Neural progenitor cell (in vitro differentiated cells): Measurements from ENCODE around the gene GNB4. TPM values are rescaled to one million over a fixed set of nuclear protein-coding genes. Genes with fewer than 3 reads are reported as not detected.

Experiments
- DNase-seq: peaks from one replicate; pipeline ENCODE4 v3.0.0-alpha.2; 2016; ENCODE audit warnings: low spot score
- H2AFZ ChIP-seq: fragments of 200-600 bp; sonication (generic); replicated peaks from 2 replicates; pipeline ENCODE4 v1.6.1; 2016; ENCODE audit warnings: antibody characterized with exemption
- H3F3A ChIP-seq: fragments of 200-600 bp; sonication (generic); 2 replicates; pipeline ENCODE4 v1.6.1; 2016; ENCODE audit warnings: antibody characterized with exemption, low read depth
- H3K27ac ChIP-seq: fragments of 200-600 bp; sonication (generic); 2 replicates; pipeline ENCODE4 v1.5.1; 2016; ENCODE audit warnings: mild to moderate bottlenecking
- H3K27me3 ChIP-seq: fragments of 200-600 bp; sonication (generic); 2 replicates; pipeline ENCODE4 v1.6.1; 2016; ENCODE audit warnings: mild to moderate bottlenecking, moderate library complexity
- H3K36me3 ChIP-seq: fragments of 200-600 bp; sonication (generic); 2 replicates; pipeline ENCODE4 v1.5.1; 2016
- H3K4me1 ChIP-seq: fragments of 200-600 bp; sonication (generic); 2 replicates; pipeline ENCODE4 v1.6.1; 2016; ENCODE audit warnings: mixed run types
- H3K4me2 ChIP-seq: fragments of 200-600 bp; sonication (generic); 2 replicates; pipeline ENCODE4 v1.6.1; 2016
- H3K4me3 ChIP-seq: fragments of 200-600 bp; sonication (generic); 2 replicates; pipeline ENCODE4 v1.5.1; 2016
- H3K79me2 ChIP-seq: fragments of 200-600 bp; sonication (generic); 2 replicates; pipeline ENCODE4 v1.6.1; 2016; ENCODE audit warnings: low read depth
- H3K9ac ChIP-seq: fragments of 200-600 bp; sonication (generic); 2 replicates; pipeline ENCODE4 v1.6.1; 2016
- H3K9me3 ChIP-seq: fragments of 200-600 bp; sonication (generic); 2 replicates; pipeline ENCODE4 v1.5.1; 2016; ENCODE audit warnings: low read depth
- H4K20me1 ChIP-seq: fragments of 200-600 bp; sonication (generic); 2 replicates; pipeline ENCODE4 v1.6.1; 2016; ENCODE audit warnings: low read depth
- H3K27ac Mint-ChIP-seq: 3 replicates; pipeline ENCODE4 v1.8.0; 2021; ENCODE audit warnings: mixed read lengths
- H3K27me3 Mint-ChIP-seq: 2 replicates; pipeline ENCODE4 v1.8.0; 2022; ENCODE audit warnings: low read depth, mild to moderate bottlenecking, inconsistent platforms, moderate library complexity, mixed read lengths; ENCODE audit not compliant: insufficient read depth
- H3K36me3 Mint-ChIP-seq: 3 replicates; pipeline ENCODE4 v1.8.0; 2021; ENCODE audit warnings: mixed read lengths
- H3K4me1 Mint-ChIP-seq: 3 replicates; pipeline ENCODE4 v1.8.0; 2021; ENCODE audit warnings: mixed read lengths
- H3K4me3 Mint-ChIP-seq: 3 replicates; pipeline ENCODE4 v1.8.0; 2021; ENCODE audit warnings: mild to moderate bottlenecking, moderate library complexity, mixed read lengths
- H3K9me3 Mint-ChIP-seq: 3 replicates; pipeline ENCODE4 v1.8.0; 2020; ENCODE audit warnings: mixed read lengths
- EZH2 ChIP-seq: fragments of 200-600 bp; sonication (generic); IDR thresholded peaks from 2 replicates; pipeline ENCODE4 v1.6.1; 2017; ENCODE audit warnings: antibody characterized with exemption, mild to moderate bottlenecking, moderate library complexity
- EZH2phosphoT487 ChIP-seq: fragments of 200-600 bp; sonication (generic); IDR thresholded peaks from 2 replicates; pipeline ENCODE4 v1.6.1; 2017; ENCODE audit warnings: antibody characterized with exemption
- total RNA-seq: library from RNA; depleted of rRNA; stranded (reverse); fragments of >200 nt; gene quantifications from 2 replicates; pipeline ENCODE4 v1.2.3, GENCODE V29; 2015; ENCODE audit warnings: low replicate concordance
- TF ChIP-seq, protein P1 (sequence below): fragments of 200-600 bp; sonication (generic); IDR thresholded peaks from 2 replicates; pipeline ENCODE4 v1.5.1; 2017; ENCODE audit warnings: antibody characterized with exemption, mild to moderate bottlenecking

Gene GNB4
- total RNA-seq, 1 donor from 2014 or later: 74.6 TPM

DNA sequence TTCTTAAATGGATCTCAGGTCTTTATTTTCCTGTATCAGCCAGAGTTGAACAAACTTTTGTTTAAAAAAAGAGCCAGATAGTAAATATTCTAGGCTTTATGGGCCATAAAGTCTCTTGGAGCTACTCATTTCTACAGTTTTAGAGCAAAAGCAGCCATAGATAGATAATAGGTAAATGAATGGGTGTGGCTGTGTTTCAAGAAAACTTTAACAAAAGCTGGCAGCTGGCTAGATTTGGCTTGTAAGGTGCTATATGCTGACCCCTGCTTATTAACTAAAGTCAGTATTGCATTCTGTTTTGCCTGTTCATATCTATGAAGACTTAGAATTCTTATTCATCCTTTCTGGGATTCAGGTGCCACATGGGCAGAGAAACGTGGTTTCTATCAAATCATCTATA is 74.8 kb downstream of the GNB4 start:
- H3K4me1 Mint-ChIP-seq: no peaks in the 10 kb centered on the region
- Histone ChIP-seq H3F3A (peaks cover 1% of the 10 kb centered on the region), H3K4me2 (no peak overlapping the region), H2AFZ (no peak overlapping the region), H3K27ac (no peak overlapping the region), H3K4me3 (no peak overlapping the region), H3K36me3 (no peaks in the 10 kb centered on the region), H3K4me1 (no peaks in the 10 kb centered on the region), H3K9me3 (no peaks in the 10 kb centered on the region), H4K20me1 (no peaks in the 10 kb centered on the region), H3K27me3 (no peaks in the 10 kb centered on the region), H3K9ac (no peak overlapping the region), H3K79me2 (no peaks in the 10 kb centered on the region)
- TF ChIP-seq EZH2 (no peak), EZH2phosphoT487 (no peak)
- TF ChIP-seq, protein P1, sequence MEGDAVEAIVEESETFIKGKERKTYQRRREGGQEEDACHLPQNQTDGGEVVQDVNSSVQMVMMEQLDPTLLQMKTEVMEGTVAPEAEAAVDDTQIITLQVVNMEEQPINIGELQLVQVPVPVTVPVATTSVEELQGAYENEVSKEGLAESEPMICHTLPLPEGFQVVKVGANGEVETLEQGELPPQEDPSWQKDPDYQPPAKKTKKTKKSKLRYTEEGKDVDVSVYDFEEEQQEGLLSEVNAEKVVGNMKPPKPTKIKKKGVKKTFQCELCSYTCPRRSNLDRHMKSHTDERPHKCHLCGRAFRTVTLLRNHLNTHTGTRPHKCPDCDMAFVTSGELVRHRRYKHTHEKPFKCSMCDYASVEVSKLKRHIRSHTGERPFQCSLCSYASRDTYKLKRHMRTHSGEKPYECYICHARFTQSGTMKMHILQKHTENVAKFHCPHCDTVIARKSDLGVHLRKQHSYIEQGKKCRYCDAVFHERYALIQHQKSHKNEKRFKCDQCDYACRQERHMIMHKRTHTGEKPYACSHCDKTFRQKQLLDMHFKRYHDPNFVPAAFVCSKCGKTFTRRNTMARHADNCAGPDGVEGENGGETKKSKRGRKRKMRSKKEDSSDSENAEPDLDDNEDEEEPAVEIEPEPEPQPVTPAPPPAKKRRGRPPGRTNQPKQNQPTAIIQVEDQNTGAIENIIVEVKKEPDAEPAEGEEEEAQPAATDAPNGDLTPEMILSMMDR: no peak
- H3K27ac Mint-ChIP-seq: no peak overlapping the region
- no peak for DNase-seq
- H3K9me3 Mint-ChIP-seq: no peaks in the 10 kb centered on the region
- H3K36me3 Mint-ChIP-seq: peaks cover 15% of the 10 kb centered on the region
- no peak overlapping the region for H3K4me3 Mint-ChIP-seq
- H3K27me3 Mint-ChIP-seq: no peaks in the 10 kb centered on the region

DNA sequence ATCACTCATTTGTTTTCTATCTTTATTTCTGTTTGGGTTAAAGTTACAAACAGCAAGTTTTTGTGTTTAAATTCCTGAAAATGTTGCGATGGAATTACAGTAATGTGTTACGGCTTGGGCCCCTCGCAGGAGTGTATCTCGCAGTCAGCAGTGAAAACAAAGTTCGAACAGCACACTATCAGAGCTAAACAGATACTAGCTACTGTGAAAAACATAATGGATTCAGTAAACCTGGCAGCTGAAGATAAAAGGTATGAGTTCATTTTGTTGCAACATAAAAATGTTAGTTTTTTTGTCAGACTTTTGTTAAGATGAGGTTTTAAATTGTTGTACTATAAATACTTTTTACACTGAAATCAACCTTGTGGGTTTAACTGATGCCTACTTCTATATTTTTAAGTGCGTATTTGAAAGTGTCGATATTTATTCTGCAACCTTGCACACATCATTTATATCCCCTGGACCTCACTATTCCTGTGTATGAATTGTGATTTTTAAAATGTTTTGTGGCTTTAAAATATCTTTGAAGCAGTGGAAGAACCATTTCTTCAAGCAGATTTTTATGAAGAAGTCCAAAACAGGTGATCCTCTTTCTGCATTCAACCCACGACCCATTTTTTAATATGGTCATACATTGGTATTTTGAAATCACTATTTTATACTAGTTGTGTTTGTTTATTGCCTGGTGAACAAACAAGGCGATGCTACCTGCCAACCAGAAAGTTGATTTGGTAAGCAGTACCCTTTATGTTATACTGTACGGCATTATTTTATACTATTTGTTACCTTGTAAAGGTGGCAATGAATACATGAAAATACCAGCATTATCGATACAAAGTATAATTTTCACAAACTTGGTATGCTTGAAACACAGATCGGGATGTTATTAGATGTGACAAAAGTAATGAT is 75.9 kb downstream of the GNB4 start:
- no peaks in the 10 kb centered on the region for H3K9me3 Mint-ChIP-seq
- H3K4me3 ChIP-seq: no peak overlapping the region
- H3K27ac Mint-ChIP-seq: no peak overlapping the region
- DNase-seq: no peak
- H3K27me3 Mint-ChIP-seq: no peaks in the 10 kb centered on the region
- no peak overlapping the region for H3K27ac ChIP-seq
- H3K4me3 Mint-ChIP-seq: no peak overlapping the region
- peaks cover 5% of the 10 kb centered on the region for H3F3A ChIP-seq
- H3K36me3 ChIP-seq: no peaks in the 10 kb centered on the region
- H3K4me1 Mint-ChIP-seq: no peaks in the 10 kb centered on the region
- no peaks in the 10 kb centered on the region for H3K79me2 ChIP-seq
- no peaks in the 10 kb centered on the region for H3K27me3 ChIP-seq
- H3K9ac ChIP-seq: no peak overlapping the region
- H3K9me3 ChIP-seq: no peaks in the 10 kb centered on the region
- TF ChIP-seq, protein P1: no peak
- TF ChIP-seq EZH2 (no peak), EZH2phosphoT487 (no peak)
- H2AFZ ChIP-seq: no peak overlapping the region
- H3K4me1 ChIP-seq: no peaks in the 10 kb centered on the region
- peaks cover 13% of the 10 kb centered on the region for H3K36me3 Mint-ChIP-seq
- H3K4me2 ChIP-seq: no peak overlapping the region
- H4K20me1 ChIP-seq: no peaks in the 10 kb centered on the region

DNA sequence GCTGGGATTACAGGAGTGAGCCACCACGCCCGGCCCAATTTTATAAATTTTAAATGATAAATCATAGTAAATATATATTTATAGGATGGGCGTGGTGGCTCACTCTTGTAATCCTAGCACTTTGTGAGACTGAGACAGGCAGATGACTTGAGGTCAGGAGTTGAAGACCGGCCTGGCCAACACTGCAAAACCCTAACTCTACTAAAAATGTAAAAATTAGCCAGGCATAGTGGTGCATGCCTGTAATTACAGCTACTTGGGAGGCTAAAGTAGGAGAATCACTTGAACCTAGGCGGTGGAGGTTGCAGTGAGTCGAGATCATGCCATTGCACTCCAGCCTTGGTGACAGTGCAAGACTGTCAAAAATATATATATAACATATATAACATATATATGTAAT is 77.3 kb downstream of the GNB4 start:
- H2AFZ ChIP-seq: no peak overlapping the region
- TF ChIP-seq, protein P1: peak; percentile 14
- TF ChIP-seq EZH2phosphoT487: no peak
- TF ChIP-seq EZH2: no peak

More for the DNA sequence above, 77.3 kb downstream of the GNB4 start:
- H3K79me2 ChIP-seq: no peaks in the 10 kb centered on the region
- no peaks in the 10 kb centered on the region for H3K9me3 Mint-ChIP-seq
- H3K36me3 ChIP-seq: no peaks in the 10 kb centered on the region
- H4K20me1 ChIP-seq: no peaks in the 10 kb centered on the region
- H3K36me3 Mint-ChIP-seq: peaks cover 9% of the 10 kb centered on the region
- peaks cover 5% of the 10 kb centered on the region for H3F3A ChIP-seq
- no peaks in the 10 kb centered on the region for H3K4me1 ChIP-seq
- no peaks in the 10 kb centered on the region for H3K4me1 Mint-ChIP-seq
- no peaks in the 10 kb centered on the region for H3K9me3 ChIP-seq
- no peak overlapping the region for H3K9ac ChIP-seq
- no peak overlapping the region for H3K4me3 Mint-ChIP-seq
- H3K4me3 ChIP-seq: no peak overlapping the region
- H3K27me3 Mint-ChIP-seq: no peaks in the 10 kb centered on the region
- no peak overlapping the region for H3K27ac Mint-ChIP-seq
- H3K27ac ChIP-seq: no peak overlapping the region
- H3K27me3 ChIP-seq: no peaks in the 10 kb centered on the region
- H3K4me2 ChIP-seq: no peak overlapping the region
- DNase-seq: no peak
